ENCODE data around the gene ATG3.

- TF ChIP-seq POLR2A (IDR thresholded peaks at IDR 0.05; ENCODE audit: low read depth, low read length) (no peak), CTCF (IDR thresholded peaks at IDR 0.05; ENCODE audit: extremely low read depth in 1 of 2, insufficient read depth in 1 of 2, low read depth in 1 of 2, low read length in 2 of 2) (no peak), JUN (IDR thresholded peaks at IDR 0.05; ENCODE audit: borderline replicate concordance, insufficient read depth, insufficient read length, low read depth) (no peak), FOS (IDR thresholded peaks at IDR 0.05; ENCODE audit: borderline replicate concordance, insufficient read depth, low read length) (peak; percentile 37), POLR2AphosphoS5 (IDR thresholded peaks at IDR 0.05; ENCODE audit: insufficient read depth, low read depth, low read length) (peak; percentile 87), MAX (IDR thresholded peaks at IDR 0.05; ENCODE audit: insufficient read depth, insufficient read length) (no peak), EZH2 (IDR thresholded peaks at IDR 0.05; ENCODE audit: borderline replicate concordance, low read depth, low read length, severe bottlenecking) (no peak)
These were observed 42.8 kb upstream of the ATG3 start for GRCh38 chr3:112604536-112604935.

Measured in endothelial cell of umbilical vein (primary cell).